GM10847 (cell line): ENCODE measurements around the gene RASGRP2.

Experiments used
- POLR2A ChIP-seq: IDR thresholded peaks from 2 replicates; pipeline ENCODE4 v1.6.1; 2011; ENCODE audit not compliant: insufficient read length; ENCODE audit errors: extremely low read depth

Gene RASGRP2

DNA sequence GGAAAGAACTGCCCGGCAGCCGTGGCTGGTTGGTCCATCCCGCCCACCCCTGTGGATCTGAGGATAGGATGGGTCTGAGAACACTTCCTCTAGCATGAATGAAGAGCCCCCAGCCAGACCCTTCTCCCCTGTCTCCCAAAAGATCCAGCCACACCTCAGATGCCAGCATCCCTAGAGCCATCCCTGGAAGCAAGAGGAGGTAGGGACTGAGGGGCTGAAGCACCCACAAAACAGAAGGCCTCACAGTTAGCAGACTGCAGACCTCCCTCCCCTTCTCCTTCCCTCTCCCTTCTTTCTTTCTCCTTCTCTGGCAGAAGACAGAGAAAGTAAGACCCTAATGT, 22.6 kb downstream of the RASGRP2 start:
- no peak for TF ChIP-seq POLR2A

DNA sequence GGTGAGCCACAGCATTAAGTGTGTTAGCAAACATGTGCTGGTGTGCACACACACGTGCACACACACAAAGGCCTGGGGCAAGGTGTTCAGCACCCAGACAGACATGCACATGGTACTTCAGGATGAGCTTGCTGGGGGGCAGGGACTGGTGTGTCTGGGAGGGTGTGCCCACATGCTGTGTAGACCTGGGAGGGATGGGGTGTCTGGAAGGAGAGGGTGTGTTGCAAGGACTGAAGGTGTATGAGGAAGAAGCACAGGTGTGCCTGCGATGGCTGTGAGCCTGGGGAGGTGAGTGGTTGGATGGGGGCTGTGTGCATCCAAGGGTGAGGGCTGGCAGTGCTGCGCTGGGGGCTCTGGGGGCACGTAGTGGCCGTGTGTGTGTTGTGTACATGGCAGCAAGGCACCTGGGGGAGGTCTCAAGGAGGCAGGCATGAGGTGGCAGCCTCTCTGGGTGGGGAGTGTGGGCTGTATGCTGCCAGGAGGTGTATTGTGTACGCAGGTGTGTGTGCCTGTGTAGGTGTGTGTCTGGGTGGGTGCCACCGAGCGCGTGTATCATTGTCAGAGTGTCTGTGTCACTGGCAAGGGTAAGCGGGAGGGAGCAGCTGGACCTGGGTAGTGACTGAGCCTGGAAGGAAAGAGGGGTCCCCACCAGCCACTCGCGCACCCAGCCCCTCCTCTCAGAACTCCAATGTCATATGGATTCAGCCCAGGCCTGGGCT, 23.1 kb downstream of the RASGRP2 start:
- no peak for TF ChIP-seq POLR2A

- TF ChIP-seq POLR2A, result no peak
Measured at GRCh38 chr11:64720167-64720566, 23.8 kb downstream of the RASGRP2 start.

GRCh38 chr11:64719406-64719805, 24.5 kb downstream of the RASGRP2 start:
- TF ChIP-seq POLR2A, result no peak

DNA sequence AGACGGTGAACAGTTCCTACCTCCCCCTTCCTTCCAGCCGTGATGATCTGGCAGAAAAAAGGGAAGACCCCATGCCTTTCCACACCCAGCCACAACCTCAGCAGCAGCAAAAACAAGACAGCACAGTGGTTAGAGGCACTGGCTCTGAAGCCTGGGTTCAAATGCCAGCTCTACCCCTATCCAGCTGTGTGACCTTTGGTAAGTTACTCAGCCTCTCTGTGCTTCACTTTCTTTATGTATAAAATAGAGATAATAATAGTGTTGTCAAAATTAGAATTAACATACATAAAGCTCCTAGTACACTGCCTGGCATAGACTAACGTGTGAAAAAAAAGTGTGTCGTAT, 25.2 kb downstream of the RASGRP2 start:
- TF ChIP-seq POLR2A, result no peak

DNA sequence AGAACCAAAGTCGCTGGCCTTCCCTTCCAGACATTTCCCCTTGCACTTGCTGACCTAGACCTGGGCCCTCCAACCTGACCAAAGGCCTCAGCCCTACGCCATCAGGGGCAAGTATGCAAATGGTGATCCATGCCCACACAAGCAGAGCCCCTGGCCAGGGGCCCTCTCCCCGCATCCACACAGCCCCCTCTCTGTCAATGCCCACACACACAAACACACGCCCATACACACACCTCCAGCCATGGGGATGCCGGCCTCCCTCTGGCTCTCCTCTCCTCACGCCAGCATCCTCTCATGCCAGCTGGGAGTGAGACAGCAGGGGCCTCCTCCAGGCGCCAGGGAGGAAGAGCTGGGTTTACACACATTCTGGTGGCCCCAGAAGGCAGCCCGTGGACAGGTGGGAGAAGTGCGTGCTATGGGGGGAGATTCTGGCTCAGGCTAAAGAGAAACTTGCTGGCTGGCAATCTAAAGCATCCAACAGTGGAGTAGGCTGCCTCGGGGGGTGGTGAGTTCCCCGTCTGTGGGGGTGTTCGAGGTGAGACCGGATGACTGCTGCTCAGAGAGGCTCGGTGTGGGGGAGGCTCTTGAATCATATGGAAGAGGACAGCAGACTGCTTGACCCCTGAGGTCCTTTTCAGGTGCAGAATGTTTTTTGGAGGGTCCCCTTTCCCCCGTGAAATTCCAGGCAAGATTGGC, 25.7 kb downstream of the RASGRP2 start:
- TF ChIP-seq POLR2A, result no peak

GRCh38 chr11:64717268-64717578, 26.7 kb downstream of the RASGRP2 start:
- no peak for TF ChIP-seq POLR2A

DNA sequence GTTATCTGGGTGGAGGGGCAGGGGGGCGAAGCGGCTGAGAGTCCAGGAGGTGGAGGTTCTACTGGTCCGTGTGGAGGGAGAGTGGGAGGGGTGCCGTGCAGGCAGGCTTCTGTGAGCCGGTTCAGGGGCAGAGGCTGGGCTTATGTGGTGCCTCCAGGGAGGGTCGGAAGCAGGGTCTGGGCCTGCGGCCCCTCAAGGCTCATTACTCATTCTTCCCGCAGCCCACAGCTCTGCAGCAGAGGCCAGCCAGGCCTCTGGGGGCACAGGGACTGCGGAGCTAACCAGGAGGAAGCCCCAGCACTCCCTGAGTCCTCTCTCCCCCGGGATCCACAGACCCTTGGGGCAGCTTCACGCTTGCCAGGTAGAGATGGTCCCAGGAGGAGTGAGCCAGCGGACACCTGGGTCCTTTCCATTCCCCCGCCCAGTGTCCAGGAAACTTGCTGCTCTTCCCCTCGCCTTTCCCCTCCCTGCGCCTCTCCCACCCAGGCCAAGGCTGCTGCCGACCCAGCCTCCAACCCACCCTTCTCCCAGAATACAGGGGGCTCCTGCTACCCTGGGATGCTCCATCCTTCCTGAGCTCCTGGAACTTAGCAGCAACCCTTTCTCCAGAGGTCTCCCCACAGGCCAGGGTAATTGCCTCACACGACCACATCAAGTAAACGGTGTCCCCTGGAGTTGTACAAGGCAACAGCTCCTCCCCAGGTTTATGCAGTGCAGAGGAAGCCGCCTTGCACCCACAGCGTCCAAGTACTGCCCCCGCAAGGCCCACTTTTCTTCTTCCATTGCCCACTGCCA, 27.3 kb downstream of the RASGRP2 start:
- no peak for TF ChIP-seq POLR2A

GRCh38 chr11:64715756-64716472, 28.0 kb downstream of the RASGRP2 start:
- TF ChIP-seq POLR2A, result no peak

- TF ChIP-seq POLR2A, result no peak
Measured at GRCh38 chr11:64715110-64715509, 28.8 kb downstream of the RASGRP2 start.

DNA sequence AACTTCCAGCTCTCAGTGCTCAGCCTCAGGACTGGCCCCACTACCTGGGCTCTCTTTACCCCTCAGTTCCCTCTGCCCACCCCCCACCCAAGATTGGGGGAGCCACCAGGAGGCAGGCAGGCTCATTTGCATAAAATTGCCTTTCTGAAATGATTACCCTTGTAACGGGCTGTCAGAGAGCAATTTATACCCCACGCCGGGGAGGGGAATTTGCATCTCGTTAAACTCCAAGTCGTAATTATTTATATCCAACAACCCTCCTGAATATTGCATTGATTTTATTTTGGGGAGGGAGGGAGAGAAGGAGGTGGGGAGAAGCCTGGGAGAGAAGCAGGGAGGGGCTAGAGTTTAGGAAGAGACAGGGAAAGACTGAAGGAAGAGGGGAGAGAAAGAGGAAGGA, 29.3 kb downstream of the RASGRP2 start:
- no peak for TF ChIP-seq POLR2A

- no peak for TF ChIP-seq POLR2A
Measured at GRCh38 chr11:64713781-64714363, 30.1 kb downstream of the RASGRP2 start.

DNA sequence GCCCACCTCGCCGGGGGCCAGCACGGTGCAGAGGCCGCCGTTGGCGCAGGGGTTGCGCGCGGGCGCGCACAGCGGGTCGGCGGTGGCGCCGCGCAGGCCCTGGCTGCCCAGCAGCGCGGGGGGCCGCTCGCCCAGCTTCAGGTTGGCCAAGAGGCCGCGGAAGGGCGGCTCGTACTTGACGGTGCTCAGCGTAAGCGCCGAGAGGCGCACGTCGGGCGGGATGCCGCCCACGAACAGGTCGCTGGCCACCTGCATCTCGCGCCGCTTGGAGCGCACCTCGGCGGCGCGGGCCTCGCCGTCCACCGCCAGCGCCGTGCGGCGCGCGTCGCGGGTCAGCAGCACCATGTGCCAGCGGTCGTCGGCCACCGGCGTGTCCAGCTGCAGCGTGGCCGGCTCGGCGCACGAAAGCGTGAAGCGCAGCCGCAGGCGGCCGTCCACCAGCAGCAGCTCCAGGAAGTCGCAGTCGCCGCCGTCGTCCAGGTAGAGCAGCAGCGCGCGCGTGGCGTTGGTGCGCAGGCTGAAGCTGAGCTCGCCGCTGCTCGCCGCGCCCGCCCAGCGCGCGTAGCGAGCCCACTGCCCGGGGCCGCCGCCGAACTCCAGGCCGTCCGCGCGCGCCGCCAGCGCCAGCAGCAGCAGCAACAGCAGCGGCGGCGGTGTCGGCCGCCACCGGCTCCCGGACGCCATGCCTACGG, 30.8 kb downstream of the RASGRP2 start:
- TF ChIP-seq POLR2A, result no peak

- TF ChIP-seq POLR2A, result no peak
Measured at GRCh38 chr11:64712430-64713015, 31.4 kb downstream of the RASGRP2 start.
